Ectodermal cell (in vitro differentiated cells): ENCODE measurements around the gene ADAMTS17.

Experiments
- H3K27ac ChIP-seq: 2 replicates; pipeline ENCODE4 v1.7.0; 2013; ENCODE audit warnings: mild to moderate bottlenecking, low read depth, low read length; ENCODE audit not compliant: insufficient read depth, poor library complexity, severe bottlenecking
- H3K27me3 ChIP-seq: 2 replicates; pipeline ENCODE4 v1.7.0; 2013; ENCODE audit warnings: mild to moderate bottlenecking, low read length; ENCODE audit not compliant: insufficient read depth, control insufficient read depth, poor library complexity, severe bottlenecking
- H3K36me3 ChIP-seq: one replicate; pipeline ENCODE4 v1.7.0; 2013; ENCODE audit warnings: low read length; ENCODE audit not compliant: control insufficient read depth, insufficient read depth
- H3K4me1 ChIP-seq: one replicate; pipeline ENCODE4 v1.7.0; 2013; ENCODE audit warnings: low read length; ENCODE audit not compliant: control insufficient read depth, insufficient read depth
- H3K4me3 ChIP-seq: 2 replicates; pipeline ENCODE4 v1.7.0; 2013; ENCODE audit warnings: low read depth, low read length, control low read depth; ENCODE audit not compliant: insufficient read depth
- H3K9me3 ChIP-seq: 2 replicates; pipeline ENCODE4 v1.7.0; 2013; ENCODE audit warnings: mild to moderate bottlenecking, low read length, moderate library complexity; ENCODE audit not compliant: control insufficient read depth
- WGBS, 2 experiments: methylation state at CpG; one replicate each; pipeline ENCODE4 v1.1.7; 2013; ENCODE audit warnings: missing lambda C conversion rate in 2 of 2; 5-methylcytosine and 5-hydroxymethylcytosine counted together

ADAMTS17 gene

DNA sequence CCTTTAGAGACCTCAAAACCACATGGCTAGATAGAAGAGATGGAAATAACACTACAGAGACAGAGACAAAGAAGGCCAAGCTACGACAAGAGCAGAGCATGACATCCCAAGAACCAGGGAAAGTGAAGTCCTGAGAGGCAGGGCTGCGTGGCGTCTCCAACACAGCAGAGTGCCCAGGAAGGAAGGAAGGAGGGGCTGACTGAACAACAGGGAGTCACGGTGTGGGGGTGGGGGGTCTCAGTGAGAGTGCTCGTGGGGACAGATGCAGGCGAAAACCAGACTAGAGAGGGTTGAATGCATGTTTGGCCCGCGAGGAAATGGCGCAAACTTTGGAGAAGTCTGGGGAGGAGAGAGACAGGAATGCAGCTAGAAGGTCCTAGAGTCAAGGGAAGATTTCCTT, 44.0 kb downstream of the ADAMTS17 start:
- no peaks in the 10 kb centered on the region for H3K4me1 ChIP-seq
- no peak overlapping the region for H3K27ac ChIP-seq
- 81 to 83% methylated on average over 9 of the region's 9 CpGs for WGBS, 2 experiments
- H3K4me3 ChIP-seq: no peak overlapping the region
- H3K27me3 ChIP-seq: no peaks in the 10 kb centered on the region
- H3K9me3 ChIP-seq: peaks cover 3% of the 10 kb centered on the region
- no peaks in the 10 kb centered on the region for H3K36me3 ChIP-seq

DNA sequence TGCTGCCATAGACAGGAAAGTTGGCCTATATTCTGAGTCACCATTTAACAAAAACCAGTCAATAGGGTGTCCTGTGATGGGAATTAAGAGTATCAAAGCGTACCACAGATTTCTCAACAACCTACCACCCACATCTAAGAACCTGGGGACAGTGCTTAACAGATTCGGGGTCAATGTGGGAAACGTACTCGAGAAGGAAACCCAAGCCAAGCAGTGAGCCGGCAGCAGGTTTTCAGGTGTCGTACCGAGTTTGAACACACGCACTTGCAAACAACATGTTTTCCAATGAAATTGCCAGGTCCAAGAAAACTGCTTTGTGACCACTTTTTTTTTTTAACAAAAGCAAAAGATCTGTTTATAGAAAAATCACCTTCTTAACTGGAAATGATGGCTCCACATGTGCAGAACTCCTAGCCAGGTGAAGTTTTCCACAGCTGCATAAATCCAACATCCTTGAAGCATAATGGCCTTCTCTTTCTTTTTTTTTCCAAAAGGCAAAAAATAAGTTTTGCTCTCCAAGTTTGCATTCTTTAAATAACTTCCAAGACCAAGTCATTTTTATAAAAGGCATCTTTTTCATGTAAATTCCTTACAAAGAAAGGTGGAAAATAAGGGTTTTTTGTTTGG, 45.7 kb downstream of the ADAMTS17 start:
- Histone ChIP-seq H3K4me3 (no peak overlapping the region), H3K9me3 (peaks cover 3% of the 10 kb centered on the region), H3K27me3 (no peaks in the 10 kb centered on the region), H3K36me3 (no peaks in the 10 kb centered on the region), H3K4me1 (no peaks in the 10 kb centered on the region), H3K27ac (no peak overlapping the region)
- WGBS, 2 experiments: 95% methylated on average over 8 of the region's 8 CpGs

DNA sequence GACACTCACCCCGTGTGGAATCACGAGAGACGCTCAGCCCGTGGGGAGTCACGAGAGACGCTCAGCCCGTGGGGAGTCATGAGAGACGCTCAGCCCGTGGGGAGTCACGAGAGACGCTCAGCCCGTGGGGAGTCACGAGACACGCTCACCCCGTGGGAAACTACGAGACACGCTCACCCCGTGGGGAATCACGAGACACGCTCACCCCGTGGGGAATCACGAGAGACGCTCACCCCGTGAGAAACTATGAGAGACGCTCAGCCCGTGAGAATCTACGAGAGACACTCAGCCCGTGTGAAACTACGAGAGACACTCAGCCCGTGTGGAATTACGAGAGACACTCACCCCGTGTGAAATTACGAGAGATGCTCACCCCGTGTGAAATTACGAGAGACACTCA, 49.8 kb downstream of the ADAMTS17 start:
- Histone ChIP-seq H3K9me3 (no peaks in the 10 kb centered on the region), H3K4me1 (no peaks in the 10 kb centered on the region), H3K27me3 (no peaks in the 10 kb centered on the region), H3K4me3 (no peak overlapping the region), H3K36me3 (no peaks in the 10 kb centered on the region), H3K27ac (no peak overlapping the region)
- WGBS, 2 experiments: 96% methylated on average over 35 of the region's 35 CpGs

DNA sequence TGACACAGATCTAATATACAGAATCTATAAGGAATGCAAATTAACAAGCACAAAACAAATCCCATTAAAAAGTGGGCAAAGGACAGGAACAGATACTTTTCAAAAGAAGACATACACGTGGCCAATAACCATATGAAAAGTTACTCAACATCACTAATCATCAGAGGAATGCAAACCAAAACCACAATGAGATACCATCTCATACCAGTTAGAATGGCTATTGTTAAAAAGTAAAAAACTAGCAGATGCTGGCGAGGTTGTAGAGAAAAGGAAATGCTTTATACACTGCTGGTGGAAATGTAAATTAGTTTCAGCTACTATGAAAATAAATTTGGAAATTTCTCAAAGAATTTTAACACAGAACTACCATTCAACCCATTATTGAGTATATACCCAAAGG, 50.7 kb downstream of the ADAMTS17 start:
- no peak overlapping the region for H3K4me3 ChIP-seq
- no peaks in the 10 kb centered on the region for H3K9me3 ChIP-seq
- no peaks in the 10 kb centered on the region for H3K36me3 ChIP-seq
- no peak overlapping the region for H3K27ac ChIP-seq
- H3K27me3 ChIP-seq: no peaks in the 10 kb centered on the region
- WGBS, 2 experiments: 50 to 53% methylated on average over 1 to 2 of the region's 2 CpGs
- H3K4me1 ChIP-seq: no peaks in the 10 kb centered on the region

DNA sequence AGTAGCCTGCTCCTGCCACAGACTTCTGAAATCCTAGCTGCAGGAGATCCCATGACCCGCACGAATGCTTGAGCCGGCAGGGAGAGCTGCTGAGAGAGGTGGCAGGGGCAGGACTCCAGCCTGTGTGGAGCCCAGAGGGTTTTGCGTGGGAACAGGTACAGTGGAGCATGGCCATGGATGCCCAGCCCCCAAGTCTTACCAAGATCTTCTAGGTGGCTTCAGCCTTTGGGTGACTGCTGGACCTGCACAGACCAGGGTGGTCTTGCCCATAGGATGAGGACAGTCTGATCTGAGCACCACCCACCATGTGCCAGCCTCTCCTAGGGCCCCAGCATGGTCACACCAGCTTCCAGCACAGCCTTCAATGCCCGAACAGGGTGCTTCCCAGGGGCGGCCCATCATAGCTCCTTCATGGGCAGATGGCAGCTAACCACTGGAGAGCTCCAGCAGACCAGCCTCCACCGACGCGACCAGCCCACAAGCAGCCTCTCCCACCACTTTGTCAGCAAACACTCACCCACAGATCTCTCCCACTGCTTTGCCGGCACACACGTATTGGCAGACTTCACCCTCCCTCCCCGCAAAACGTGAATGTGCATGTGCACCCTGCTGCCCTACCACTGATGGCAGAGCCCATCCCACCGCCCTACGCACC, 56.0 kb downstream of the ADAMTS17 start:
- WGBS, 2 experiments: 94 to 95% methylated on average over 15 of the region's 15 CpGs
- no peak overlapping the region for H3K27ac ChIP-seq
- H3K4me3 ChIP-seq: no peak overlapping the region
- H3K9me3 ChIP-seq: no peaks in the 10 kb centered on the region
- H3K4me1 ChIP-seq: no peaks in the 10 kb centered on the region
- H3K27me3 ChIP-seq: no peaks in the 10 kb centered on the region
- no peaks in the 10 kb centered on the region for H3K36me3 ChIP-seq

DNA sequence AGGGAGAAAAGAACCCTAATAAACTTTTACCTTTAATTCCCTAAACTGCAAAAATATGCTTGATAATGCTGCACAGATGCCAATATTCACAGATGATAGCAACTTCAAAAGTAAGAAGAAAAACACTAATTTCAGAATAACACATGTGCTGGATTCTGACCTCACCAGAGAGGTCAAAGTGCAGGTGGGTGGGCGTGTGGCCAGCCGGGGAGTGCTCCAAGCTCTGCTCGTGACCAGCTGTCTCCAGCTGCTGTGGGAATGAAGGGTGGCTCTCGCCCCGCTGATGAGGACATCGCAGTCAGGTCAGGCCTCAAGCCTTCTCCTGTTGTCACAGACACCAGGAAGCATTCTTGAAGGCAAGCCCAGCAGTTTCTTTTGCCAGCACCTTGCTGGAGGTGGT, 57.1 kb downstream of the ADAMTS17 start:
- no peaks in the 10 kb centered on the region for H3K36me3 ChIP-seq
- no peaks in the 10 kb centered on the region for H3K4me1 ChIP-seq
- no peak overlapping the region for H3K27ac ChIP-seq
- no peaks in the 10 kb centered on the region for H3K27me3 ChIP-seq
- no peak overlapping the region for H3K4me3 ChIP-seq
- no peaks in the 10 kb centered on the region for H3K9me3 ChIP-seq
- 88% methylated on average over 6 of the region's 6 CpGs for WGBS, 2 experiments

DNA sequence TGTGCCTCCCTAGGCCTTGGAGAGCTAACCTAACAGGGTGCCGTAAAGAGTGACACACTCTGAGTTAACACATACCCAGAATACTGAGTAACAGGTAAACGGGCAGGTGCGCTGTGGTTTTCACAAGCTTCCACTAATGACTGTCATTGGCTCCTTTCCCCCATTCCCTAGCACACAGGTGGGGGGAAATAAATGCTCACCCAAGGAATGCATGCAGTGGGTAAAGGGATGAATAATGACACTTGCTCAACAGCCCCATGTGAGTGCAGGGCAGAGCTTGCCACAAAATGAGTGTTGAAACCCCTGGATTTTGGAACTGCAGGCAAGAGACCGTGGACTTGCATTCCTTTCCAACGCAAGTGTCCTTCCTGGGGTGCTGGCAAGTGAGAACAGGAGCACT, 57.6 kb downstream of the ADAMTS17 start:
- Histone ChIP-seq H3K36me3 (no peaks in the 10 kb centered on the region), H3K4me3 (no peak overlapping the region), H3K27me3 (no peaks in the 10 kb centered on the region), H3K4me1 (no peaks in the 10 kb centered on the region), H3K9me3 (no peaks in the 10 kb centered on the region), H3K27ac (no peak overlapping the region)
- WGBS, 2 experiments: 90 to 97% methylated on average over 5 of the region's 5 CpGs

DNA sequence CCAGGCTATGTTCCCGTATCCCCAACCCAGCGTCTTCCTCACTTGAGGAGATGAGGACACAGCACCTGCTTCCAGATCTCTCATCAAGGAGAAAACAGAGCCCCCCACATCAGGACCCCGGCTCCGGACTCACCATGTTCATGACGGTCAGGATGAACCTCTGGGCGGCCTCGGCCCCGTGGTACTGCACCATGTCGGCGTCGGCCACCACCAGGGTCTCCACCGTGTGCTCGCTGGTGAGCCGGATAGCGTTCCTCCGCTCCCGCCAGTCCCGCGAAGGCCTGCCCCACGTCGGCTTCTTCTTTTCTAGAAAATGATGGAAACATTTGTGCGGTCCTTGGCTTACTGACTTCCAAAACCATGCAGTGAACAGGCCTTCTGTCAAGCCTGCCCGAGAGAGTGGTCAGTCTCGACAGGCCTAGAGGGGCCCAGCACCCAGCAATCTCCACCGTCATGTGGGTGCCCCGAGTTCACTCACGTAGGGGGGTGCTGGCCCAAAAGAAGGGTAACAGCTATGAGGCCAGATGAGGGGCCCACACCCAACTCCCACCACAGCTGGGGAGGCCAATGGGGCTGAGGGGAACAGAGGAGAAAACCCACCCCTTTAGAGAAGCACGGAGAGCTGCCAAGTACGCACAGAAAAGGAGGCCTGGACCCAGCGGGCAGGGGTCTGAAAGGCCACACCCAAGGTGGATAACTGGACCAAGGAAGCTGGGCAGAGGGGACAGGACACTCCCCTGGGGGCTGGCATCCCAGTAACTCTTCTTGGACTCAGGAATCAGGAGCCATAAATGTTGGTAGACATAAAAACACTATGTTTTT, 60.5 kb downstream of the ADAMTS17 start:
- WGBS, 2 experiments: 95 to 96% methylated on average over 30 of the region's 30 CpGs
- no peaks in the 10 kb centered on the region for H3K4me1 ChIP-seq
- no peaks in the 10 kb centered on the region for H3K9me3 ChIP-seq
- no peaks in the 10 kb centered on the region for H3K36me3 ChIP-seq
- H3K27me3 ChIP-seq: no peaks in the 10 kb centered on the region
- no peak overlapping the region for H3K4me3 ChIP-seq
- no peak overlapping the region for H3K27ac ChIP-seq

DNA sequence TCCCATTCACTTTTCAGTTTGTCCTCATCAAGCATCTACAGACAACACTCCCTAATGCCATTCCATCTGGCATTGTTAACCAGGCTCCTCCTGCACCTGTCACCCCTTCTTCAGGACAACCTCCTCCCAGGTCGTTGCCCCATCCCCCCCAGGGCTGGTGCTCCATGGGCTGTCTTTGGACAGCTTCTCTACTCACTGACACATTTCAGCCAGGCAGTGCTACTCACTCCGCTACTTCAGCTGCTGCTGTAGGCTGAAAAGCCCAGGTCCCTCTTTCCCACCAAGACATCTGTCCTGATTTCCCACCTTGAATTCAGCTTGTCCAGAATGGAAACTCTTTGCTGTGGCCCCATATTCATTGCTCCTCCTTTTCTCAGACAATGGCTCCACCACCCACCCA, 61.9 kb downstream of the ADAMTS17 start:
- Histone ChIP-seq H3K36me3 (no peaks in the 10 kb centered on the region), H3K9me3 (no peaks in the 10 kb centered on the region), H3K27me3 (no peaks in the 10 kb centered on the region), H3K4me1 (no peaks in the 10 kb centered on the region), H3K27ac (no peak overlapping the region), H3K4me3 (no peak overlapping the region)
- 78 to 84% methylated on average over 2 of the region's 2 CpGs for WGBS, 2 experiments

DNA sequence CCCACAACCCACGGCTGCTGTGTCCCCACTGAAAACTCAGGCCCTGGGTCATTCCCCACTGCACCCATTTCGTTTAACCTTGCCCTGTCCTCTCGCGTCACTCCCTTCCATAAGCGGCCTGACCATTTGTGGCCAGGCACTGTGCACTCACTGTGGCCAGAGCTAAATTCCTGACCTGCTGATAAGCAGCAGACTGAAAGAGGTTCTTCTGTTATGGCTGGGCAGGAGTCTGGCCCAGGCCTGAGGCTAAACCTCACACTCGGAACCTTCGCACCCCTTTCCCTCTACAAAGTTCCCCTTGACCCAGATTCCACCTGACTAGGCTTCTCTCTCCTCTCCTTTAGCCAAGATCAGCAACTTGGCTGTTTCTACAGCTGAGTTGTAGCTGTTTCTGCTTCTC, 62.3 kb downstream of the ADAMTS17 start:
- Histone ChIP-seq H3K27ac (no peak overlapping the region), H3K27me3 (no peaks in the 10 kb centered on the region), H3K4me3 (no peak overlapping the region), H3K4me1 (no peaks in the 10 kb centered on the region), H3K36me3 (no peaks in the 10 kb centered on the region), H3K9me3 (no peaks in the 10 kb centered on the region)
- 95 to 99% methylated on average over 7 of the region's 7 CpGs for WGBS, 2 experiments
